ENCODE measurements around the gene CCR7.
"Not testable (repeated sequence)": the region's sequence is repeated elsewhere in the genome, so short reads cannot be mapped to it uniquely, and the experiment has no call there.

CCR7 gene

DNA sequence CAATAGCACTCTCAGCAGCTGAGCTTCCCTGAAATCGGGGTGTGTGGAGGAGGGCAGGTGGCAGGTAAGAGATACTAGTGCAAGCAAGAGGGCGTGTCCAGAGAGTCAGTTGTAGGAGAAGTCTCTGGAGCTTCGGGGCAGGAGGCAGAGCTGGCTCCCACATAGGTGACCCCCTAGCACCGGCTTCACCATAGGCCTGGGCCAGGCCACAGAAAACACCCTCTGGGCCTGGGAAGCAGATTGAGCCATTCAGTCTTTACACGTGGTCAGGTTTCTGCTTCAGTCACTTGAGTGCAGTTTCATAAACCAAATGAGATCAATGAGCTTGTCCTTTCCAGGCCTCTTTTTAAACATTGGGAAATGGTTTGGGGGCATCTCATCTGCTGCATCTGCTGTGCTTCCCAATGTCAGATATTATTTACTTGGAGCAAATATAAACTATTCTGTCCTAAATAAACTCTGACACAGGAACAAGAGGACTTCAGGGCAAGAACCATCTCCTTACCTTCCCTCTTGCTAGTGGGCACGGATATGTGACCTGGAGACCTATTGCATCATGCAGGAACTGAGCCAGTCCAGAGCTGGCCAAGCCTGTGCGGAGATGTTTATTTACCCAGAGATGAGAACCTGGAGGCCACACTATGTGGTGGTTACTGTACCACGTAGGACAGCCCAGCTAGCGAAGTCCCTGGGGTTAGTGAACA lies 16.1 kb downstream of the CCR7 start:
- no peak for DNase-seq

GRCh38 chr17:40548491-40548981 lies 16.7 kb downstream of the CCR7 start:
- no peak for DNase-seq

GRCh38 chr17:40547785-40548478 lies 17.3 kb downstream of the CCR7 start:
- DNase-seq = no peak

- DNase-seq = peak in 2 of 4 experiments; percentile 62 to 63
Observed at GRCh38 chr17:40547079-40547784, 18.0 kb downstream of the CCR7 start.

- DNase-seq = not testable (repeated sequence)
Observed at GRCh38 chr17:40546497-40546896, 18.8 kb downstream of the CCR7 start.

- DNase-seq = no peak
Observed at GRCh38 chr17:40545660-40546059, 19.6 kb downstream of the CCR7 start.

DNA sequence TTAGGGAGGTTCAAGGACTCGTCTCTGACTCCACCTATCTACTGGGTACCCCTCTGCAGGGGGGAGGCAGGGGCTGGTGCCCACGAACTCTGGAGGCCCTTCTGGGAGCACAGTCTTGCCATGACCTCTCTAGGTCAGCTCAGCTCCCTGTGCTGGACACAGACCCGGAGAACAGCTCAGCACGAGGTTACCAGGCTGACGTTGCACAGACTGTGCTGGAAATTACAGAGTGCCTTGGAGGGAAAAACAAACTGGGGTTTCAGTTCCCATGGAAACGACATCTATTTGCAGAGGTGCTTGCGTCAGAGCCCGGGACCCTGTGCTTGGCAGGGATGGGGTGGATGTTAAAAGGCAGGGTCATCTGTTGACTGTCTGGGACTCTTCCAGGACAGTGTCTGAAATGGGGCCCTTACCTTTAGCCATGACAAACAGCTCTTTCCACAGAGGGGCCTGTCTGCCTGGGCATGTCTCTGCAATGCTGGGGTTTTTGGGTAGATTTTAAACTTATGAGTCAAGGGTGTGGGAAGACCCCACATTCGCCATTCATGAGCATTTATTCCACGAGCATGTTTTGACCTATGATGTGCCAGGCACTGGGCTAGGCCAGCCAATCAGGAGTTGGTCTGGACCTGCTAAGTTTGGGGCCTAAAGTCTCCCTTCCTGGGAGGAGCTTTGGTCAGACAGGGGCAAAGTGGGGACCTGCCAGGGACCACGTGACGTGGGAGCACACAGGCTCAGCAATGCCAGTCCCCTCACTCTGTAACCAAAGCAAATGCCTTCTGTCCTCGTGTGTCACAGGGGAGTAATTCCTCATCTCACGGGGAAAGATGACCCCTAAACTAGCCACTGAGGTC lies 22.5 kb downstream of the CCR7 start:
- no peak for DNase-seq

GRCh38 chr17:40541873-40542557 lies 23.3 kb downstream of the CCR7 start:
- no peak for DNase-seq

- peak; percentile 29 to 52 (median 48) for DNase-seq
Observed at GRCh38 chr17:40541060-40541872, 24.0 kb downstream of the CCR7 start.

DNA sequence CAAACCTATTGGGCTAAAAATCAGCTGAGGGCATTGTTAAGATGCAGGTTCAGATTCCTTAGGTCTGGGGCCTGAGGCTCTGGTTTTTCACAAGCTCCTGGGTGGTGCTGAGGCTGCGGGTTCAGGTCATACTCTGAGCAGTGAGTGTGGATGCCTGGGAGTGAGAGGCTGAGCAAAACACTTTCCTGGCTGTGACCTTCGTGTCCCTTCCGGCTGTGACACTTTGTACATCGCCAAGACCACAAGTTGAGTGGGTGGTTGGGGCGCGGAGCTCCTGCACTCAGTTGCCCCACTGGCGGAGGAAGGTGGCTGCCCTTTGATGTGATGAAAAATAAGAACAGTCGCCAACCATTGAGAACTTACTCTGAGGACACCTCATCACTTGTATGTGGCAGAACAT lies 24.8 kb downstream of the CCR7 start:
- peak in 1 of 4 experiments; percentile 32 for DNase-seq

GRCh38 chr17:40539711-40540411 lies 25.4 kb downstream of the CCR7 start:
- no peak for DNase-seq

DNA sequence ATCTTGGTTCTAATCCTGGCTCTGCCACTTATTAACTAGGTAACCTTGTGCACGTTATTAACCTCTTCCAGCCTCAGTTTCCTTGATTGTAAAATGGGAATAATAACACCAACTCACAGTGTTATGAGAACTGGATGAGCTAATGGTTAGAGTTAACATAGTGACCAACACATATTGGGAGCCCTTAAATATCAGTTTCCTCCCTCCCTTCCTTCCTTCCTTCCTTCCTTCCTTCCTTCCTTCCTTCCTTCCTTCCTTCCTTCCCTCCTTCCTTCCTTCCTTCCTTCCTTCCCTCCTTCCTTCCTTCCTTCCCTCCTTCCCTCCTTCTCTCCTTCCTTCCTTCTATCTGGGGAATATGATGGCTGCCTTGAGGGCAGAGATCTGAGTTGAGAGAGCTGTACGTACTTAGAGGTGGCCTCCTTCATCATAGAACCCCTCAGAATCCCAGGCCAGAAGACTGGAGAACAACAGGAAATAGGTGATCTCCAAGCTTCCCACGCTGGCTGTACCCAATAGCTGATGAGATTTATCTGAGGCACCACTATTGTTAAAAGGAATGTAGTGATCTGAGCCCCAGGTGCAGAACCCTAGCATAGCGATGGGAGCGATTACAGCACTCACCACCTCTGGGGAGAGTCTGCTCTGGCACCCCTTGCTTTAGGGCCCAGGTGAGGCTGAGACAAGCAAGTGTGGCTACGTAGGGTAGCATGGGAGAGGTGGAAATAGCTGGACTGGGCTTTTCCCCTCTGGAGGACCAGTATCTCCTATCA lies 26.2 kb downstream of the CCR7 start:
- no peak for DNase-seq

DNA sequence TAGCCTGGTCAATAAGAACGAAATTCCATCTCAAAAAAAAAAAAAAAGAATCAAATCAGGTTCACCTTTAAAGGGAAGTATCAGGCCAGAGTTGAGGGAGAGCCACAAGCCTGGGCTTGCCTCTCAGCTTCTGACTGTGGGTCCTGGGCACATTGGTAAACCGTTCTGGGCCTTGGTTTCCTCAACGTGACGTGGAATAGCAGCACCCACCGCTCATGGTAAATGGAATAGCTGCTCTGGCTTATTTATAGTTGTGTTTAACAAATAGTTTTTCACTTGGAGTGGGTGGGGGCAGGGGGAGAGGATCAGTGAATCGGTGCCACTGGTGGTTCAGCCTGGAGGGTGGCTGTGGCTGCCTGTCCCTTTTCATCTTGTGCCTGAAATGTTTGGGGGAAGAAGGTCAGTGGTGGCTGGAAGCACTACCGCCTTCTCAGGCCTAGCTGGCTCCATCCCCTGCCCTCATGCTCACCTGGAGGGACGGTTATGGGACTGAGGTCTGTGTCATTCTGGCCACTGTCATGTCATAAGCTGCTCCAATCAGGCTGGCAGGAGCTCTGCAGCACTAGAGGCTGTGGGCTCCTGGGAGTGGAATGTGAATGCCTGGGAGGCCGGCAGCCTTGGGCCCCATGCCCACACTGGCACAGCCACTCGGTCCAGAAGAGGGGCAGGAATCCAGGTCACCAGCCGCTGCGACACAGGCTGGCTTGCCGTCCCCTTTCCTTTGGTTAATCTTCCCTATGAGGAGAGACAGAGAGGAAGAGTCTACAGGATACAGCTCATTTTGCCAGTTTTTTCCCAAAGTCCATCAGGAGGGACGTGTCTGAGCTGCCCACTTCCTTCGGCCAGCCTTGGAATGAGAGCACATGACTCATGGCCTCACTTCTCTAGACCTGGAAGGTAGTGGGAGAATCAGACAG lies 27.0 kb downstream of the CCR7 start:
- no peak for DNase-seq

- DNase-seq = no peak
Observed at GRCh38 chr17:40536295-40537171, 28.7 kb downstream of the CCR7 start.

DNA sequence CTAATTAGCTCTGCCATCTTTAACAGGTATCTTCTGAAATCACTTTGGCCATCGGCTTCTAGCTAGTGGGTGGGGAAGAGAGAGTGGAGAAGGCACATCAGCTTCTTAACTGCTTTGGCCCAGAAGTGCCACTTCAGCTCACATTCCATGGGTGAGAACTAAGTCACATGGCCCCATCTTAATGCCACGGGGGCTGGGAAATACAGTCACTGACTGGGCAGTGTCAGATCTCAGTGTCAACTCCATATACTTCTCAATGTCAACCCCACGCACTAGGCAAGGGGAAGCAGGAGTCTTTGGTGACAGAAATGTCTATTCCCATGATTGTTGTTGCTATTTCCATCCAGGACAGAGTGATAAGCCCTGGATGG lies 29.4 kb downstream of the CCR7 start:
- DNase-seq = no peak

GRCh38 chr17:40535438-40535837 lies 29.8 kb downstream of the CCR7 start:
- DNase-seq = no peak

GRCh38 chr17:40534371-40535189 lies 30.7 kb downstream of the CCR7 start:
- DNase-seq = no peak
